ENCODE results near the gene KEL.

Gene KEL

DNA sequence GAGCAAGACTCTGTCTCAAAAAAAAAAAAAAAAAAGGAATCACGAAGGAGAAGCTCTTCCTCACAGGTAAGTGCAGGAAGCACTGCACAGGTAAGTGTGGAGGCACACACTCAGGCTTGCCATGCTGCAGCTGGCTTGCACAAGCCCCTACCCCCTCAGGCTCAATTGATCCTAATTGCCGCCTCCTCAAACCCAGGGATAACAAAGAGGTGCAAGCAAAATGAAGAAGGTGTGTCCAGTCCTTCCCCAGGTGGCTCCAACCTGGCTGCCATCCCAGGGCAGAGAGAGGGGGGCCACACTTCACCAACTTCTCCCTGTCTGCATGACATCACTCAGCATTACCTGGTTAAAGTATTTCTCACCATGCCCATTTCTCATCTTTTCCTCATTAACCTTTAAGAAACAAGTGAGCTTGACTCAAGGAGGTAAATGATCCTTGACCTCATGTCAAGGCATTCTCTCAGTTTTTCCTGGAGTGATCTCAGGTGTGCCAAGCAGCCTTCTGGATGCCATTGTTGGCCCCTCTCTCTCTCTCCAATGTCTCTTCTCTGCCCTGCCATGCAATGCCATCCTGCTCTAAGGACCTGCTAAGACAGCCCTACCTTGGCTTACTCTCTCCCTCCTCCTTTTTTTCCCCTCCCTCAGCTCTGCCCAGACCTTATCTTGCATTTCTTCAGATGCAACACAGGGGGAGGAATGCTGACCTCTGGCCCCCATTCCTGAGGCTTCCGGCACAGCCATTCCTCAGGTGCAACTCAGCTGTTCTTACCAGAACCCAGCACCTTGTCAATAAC lies 63.6 kb downstream of the KEL start:
- no peak overlapping the region for H3K4me2 ChIP-seq
- TF ChIP-seq, protein P1, sequence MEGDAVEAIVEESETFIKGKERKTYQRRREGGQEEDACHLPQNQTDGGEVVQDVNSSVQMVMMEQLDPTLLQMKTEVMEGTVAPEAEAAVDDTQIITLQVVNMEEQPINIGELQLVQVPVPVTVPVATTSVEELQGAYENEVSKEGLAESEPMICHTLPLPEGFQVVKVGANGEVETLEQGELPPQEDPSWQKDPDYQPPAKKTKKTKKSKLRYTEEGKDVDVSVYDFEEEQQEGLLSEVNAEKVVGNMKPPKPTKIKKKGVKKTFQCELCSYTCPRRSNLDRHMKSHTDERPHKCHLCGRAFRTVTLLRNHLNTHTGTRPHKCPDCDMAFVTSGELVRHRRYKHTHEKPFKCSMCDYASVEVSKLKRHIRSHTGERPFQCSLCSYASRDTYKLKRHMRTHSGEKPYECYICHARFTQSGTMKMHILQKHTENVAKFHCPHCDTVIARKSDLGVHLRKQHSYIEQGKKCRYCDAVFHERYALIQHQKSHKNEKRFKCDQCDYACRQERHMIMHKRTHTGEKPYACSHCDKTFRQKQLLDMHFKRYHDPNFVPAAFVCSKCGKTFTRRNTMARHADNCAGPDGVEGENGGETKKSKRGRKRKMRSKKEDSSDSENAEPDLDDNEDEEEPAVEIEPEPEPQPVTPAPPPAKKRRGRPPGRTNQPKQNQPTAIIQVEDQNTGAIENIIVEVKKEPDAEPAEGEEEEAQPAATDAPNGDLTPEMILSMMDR (conservative IDR thresholded peaks at IDR 0.05; ENCODE audit: low read depth, low read length) = no peak
- H2AFZ ChIP-seq (ENCODE audit: low read depth) = no peak overlapping the region
- H3K36me3 ChIP-seq (ENCODE audit: insufficient read depth) = no peaks in the 10 kb centered on the region
- H3K4me1 ChIP-seq (ENCODE audit: low read depth, poor library complexity, severe bottlenecking) = no peaks in the 10 kb centered on the region
- no peak overlapping the region for H3K27ac ChIP-seq
- H4K20me1 ChIP-seq (ENCODE audit: insufficient read depth) = no peaks in the 10 kb centered on the region
- H3K9ac ChIP-seq = no peak overlapping the region
- no peak overlapping the region for H3K4me3 ChIP-seq (IDR thresholded peaks at IDR 0.05; ENCODE audit: insufficient read depth, low read depth, low read length)
- no peaks in the 10 kb centered on the region for H3K79me2 ChIP-seq (ENCODE audit: insufficient read depth, low read depth)
- H3K27me3 ChIP-seq (ENCODE audit: insufficient read depth, low read depth) = no peaks in the 10 kb centered on the region

DNA sequence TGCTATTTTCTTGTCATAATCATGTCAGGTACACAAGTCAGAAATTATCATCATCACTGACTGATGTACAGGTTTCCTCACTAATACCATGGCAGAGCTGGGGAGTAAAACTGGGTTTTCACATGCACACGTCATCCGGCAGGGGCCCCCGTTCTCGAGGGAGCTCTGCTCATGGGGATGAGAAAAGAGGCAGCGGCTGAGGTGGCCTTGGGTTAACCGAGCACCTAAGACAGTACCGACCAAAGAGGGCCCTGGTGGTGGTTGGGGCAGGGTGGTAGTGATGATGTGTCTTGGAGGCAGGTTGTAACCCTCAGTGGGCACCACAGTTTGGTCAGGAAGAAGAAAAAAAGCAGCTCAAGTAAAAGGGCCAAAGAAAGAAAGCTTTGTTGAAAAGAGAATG lies 64.5 kb downstream of the KEL start:
- no peaks in the 10 kb centered on the region for H3K79me2 ChIP-seq (ENCODE audit: insufficient read depth, low read depth)

DNA sequence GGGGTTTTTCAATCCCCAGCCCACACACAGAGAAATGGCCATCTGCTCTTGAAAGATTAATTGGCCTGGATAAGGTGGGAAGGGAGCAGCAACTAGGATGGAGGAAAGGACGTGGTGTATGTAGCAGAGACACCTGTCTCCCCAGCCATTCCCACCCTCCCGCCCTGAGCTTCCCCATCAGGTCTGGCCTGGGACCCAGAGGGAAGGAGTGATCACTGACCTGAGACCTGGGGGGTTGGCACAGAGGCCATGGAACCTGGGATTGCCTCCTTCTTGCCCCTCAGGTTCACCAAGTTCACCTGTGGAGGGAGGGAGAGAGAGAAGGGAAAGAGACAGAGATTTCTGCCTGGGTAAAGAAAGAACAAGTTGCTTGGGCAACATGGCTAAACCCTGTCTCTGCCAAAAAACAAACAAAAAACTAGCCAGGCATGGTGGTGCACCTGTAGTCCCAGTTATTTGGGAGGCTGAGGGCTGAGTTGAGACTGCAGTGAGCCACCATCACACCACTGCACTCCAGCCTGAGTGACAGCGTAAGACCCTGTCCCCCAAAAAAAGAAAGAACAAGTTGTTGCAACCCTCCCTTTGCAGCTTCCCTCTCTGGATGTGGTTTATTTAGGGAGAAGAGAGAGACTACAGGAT lies 65.3 kb downstream of the KEL start:
- H3K4me3 ChIP-seq (IDR thresholded peaks at IDR 0.05; ENCODE audit: insufficient read depth, low read depth, low read length) = no peak overlapping the region
- H2AFZ ChIP-seq (ENCODE audit: low read depth) = no peak overlapping the region
- H3K27ac ChIP-seq = no peak overlapping the region
- H3K79me2 ChIP-seq (ENCODE audit: insufficient read depth, low read depth) = no peaks in the 10 kb centered on the region
- no peak overlapping the region for H3K4me2 ChIP-seq
- no peaks in the 10 kb centered on the region for H3K36me3 ChIP-seq (ENCODE audit: insufficient read depth)
- TF ChIP-seq, protein P1 (conservative IDR thresholded peaks at IDR 0.05; ENCODE audit: low read depth, low read length) = no peak
- H4K20me1 ChIP-seq (ENCODE audit: insufficient read depth) = no peaks in the 10 kb centered on the region
- H3K9ac ChIP-seq = no peak overlapping the region
- no peaks in the 10 kb centered on the region for H3K4me1 ChIP-seq (ENCODE audit: low read depth, poor library complexity, severe bottlenecking)
- H3K27me3 ChIP-seq (ENCODE audit: insufficient read depth, low read depth) = no peaks in the 10 kb centered on the region

More for the DNA sequence above, 64.5 kb downstream of the KEL start:
- TF ChIP-seq, protein P1 (conservative IDR thresholded peaks at IDR 0.05; ENCODE audit: low read depth, low read length) = no peak
- Histone ChIP-seq H3K4me3 (IDR thresholded peaks at IDR 0.05; ENCODE audit: insufficient read depth, low read depth, low read length) (no peak overlapping the region), H3K4me1 (ENCODE audit: low read depth, poor library complexity, severe bottlenecking) (no peaks in the 10 kb centered on the region), H2AFZ (ENCODE audit: low read depth) (no peak overlapping the region), H4K20me1 (ENCODE audit: insufficient read depth) (no peaks in the 10 kb centered on the region), H3K27me3 (ENCODE audit: insufficient read depth, low read depth) (no peaks in the 10 kb centered on the region), H3K36me3 (ENCODE audit: insufficient read depth) (no peaks in the 10 kb centered on the region), H3K27ac (no peak overlapping the region), H3K9ac (no peak overlapping the region), H3K4me2 (no peak overlapping the region)

DNA sequence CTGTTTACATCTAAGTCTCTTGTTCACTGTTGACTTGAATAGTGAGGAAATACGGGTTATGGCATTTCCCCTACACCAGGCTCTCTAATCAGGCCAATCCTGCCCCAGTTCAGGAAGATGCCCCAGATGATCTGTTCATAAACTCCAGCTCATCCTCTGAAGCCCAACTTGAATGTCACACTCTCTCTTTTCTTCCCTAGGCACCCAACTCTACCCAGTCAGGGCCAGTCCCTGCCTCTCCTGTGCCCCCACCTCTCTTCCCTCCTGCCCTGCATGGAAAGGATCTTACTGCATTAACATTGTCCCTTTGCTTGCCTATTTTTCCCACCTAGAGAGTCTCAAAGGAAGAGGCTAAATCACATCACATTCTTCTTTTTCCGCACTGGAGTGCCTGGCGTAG lies 66.0 kb downstream of the KEL start:
- Histone ChIP-seq H3K36me3 (ENCODE audit: insufficient read depth) (no peaks in the 10 kb centered on the region), H2AFZ (ENCODE audit: low read depth) (no peak overlapping the region), H3K4me3 (IDR thresholded peaks at IDR 0.05; ENCODE audit: insufficient read depth, low read depth, low read length) (no peak overlapping the region), H3K4me2 (no peak overlapping the region), H3K4me1 (ENCODE audit: low read depth, poor library complexity, severe bottlenecking) (no peaks in the 10 kb centered on the region), H3K27ac (no peak overlapping the region), H3K9ac (no peak overlapping the region), H4K20me1 (ENCODE audit: insufficient read depth) (no peaks in the 10 kb centered on the region), H3K27me3 (ENCODE audit: insufficient read depth, low read depth) (no peaks in the 10 kb centered on the region), H3K79me2 (ENCODE audit: insufficient read depth, low read depth) (no peaks in the 10 kb centered on the region)
- TF ChIP-seq, protein P1 (conservative IDR thresholded peaks at IDR 0.05; ENCODE audit: low read depth, low read length) = no peak

Data from KMS-11 (cell line).